Measurements from ENCODE around the gene TUBG2. TPM values are rescaled to one million over a fixed set of nuclear protein-coding genes. Genes with fewer than 3 reads are reported as not detected.

TUBG2 gene
- 14.9 and 15.3 TPM in 2 replicates for total RNA-seq

GRCh38 chr17:42659079-42659931 is at the start of gene TUBG2:
TUBG2 (plus strand) TSS chr17:42659284; CDS start chr17:42659504, 220 bp downstream.

GRCh38 chr17:42676424-42677011 is 17.4 kb downstream of the TUBG2 start, which contains the start of gene PLEKHH3:
PLEKHH3 (minus strand) TSS chr17:42676994; CDS start chr17:42676563, 431 bp downstream.

DNA sequence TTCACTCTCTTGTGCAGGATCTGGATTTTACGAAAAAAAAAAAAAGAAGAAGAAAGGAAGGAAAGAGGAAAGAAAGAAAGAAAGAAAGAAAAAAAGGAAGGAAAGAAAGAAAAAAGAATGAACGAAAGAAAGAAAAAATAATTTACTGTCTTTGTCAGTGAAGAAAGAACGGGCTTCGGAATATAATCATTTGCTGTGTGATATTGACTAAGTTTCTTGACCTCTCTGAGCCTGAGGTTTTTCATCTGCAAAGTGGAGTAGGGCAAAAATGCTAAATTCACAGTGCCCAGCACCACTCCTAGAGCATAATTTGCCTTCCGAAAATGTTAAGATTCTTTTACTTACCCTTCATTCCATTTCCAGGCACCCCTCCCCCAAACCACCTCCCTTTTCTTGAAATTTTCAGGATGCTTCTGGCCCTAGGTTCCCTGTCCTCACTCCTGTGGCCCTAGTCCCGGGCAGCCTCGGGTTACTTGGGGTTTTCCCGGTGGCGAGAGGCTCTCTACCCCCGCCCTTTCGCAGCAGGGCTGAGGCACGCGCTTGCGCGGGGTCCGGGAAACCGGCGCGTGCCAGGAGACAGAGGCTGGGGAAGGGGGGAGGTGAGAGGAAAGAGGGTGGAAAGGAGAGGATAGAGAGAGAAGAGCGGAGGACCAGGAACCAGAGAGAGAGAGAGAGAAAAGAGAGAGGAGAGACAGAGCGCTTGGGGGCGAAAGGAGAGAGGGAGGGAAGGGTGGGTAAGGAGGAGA is 23.1 kb downstream of the TUBG2 start, which contains the start of gene CNTNAP1:
TSS of gene CNTNAP1 (plus strand) at position 556 of the 746 bp plus-strand sequence. CDS start 299 bp downstream, outside the sequence.

Small RNA genes lying within 50 kb of the gene (small RNA-seq; reads per million reads assigned to genes)
- not detected for gene MIR6780A

Other genes starting within 250 kb of the TUBG2 start
- 1,094 and 1,211 TPM in 2 replicates for gene CAVIN1, start 236.0 kb upstream of the TUBG2 start, total RNA-seq
- 66.8 and 72.1 TPM in 2 replicates for gene ATP6V0A1, start 200.4 kb upstream of the TUBG2 start, total RNA-seq
- gene NAGLU, start 123.0 kb upstream of the TUBG2 start, total RNA-seq: 31.0 and 41.8 TPM in 2 replicates
- 0.39 and 0.86 TPM in 2 replicates for gene HSD17B1, start 106.4 kb upstream of the TUBG2 start, total RNA-seq
- 12.3 and 13.6 TPM in 2 replicates for gene COASY, start 97.1 kb upstream of the TUBG2 start, total RNA-seq
- gene MLX, start 92.2 kb upstream of the TUBG2 start, total RNA-seq: 32.2 and 38.5 TPM in 2 replicates
- 3.0 and 4.1 TPM in 2 replicates for gene PSMC3IP, start 81.6 kb upstream of the TUBG2 start, total RNA-seq
- gene RETREG3, start 49.9 kb upstream of the TUBG2 start, total RNA-seq: 60.0 and 66.8 TPM in 2 replicates
- 17.1 and 18.1 TPM in 2 replicates for gene TUBG1, start 49.6 kb upstream of the TUBG2 start, total RNA-seq
- gene PLEKHH3, start 17.7 kb downstream of the TUBG2 start, total RNA-seq: 8.0 and 8.2 TPM in 2 replicates
- gene CCR10, start 22.6 kb downstream of the TUBG2 start, total RNA-seq: 1.0 and 1.2 TPM in 2 replicates
- 12.4 and 14.2 TPM in 2 replicates for gene CNTNAP1, start 23.2 kb downstream of the TUBG2 start, total RNA-seq
- 26.6 and 27.7 TPM in 2 replicates for gene EZH1, start 85.8 kb downstream of the TUBG2 start, total RNA-seq
- gene RAMP2, start 101.9 kb downstream of the TUBG2 start, total RNA-seq: 0.22 TPM in 1 of 2 replicates, not detected in the other
- gene VPS25, start 114.2 kb downstream of the TUBG2 start, total RNA-seq: 51.0 and 57.1 TPM in 2 replicates
- gene WNK4, start 121.3 kb downstream of the TUBG2 start, total RNA-seq: under 0.01 TPM in 1 of 2 replicates, not detected in the other
- gene COA3, start 139.4 kb downstream of the TUBG2 start, total RNA-seq: 48.9 and 52.8 TPM in 2 replicates
- gene CNTD1, start 139.6 kb downstream of the TUBG2 start, total RNA-seq: 0.13 and 0.65 TPM in 2 replicates
- 73.6 and 81.3 TPM in 2 replicates for gene BECN1, start 165.0 kb downstream of the TUBG2 start, total RNA-seq
- gene PSME3, start 174.1 kb downstream of the TUBG2 start, total RNA-seq: 85.0 and 90.0 TPM in 2 replicates
- 1.3 and 2.6 TPM in 2 replicates for gene AOC2, start 185.3 kb downstream of the TUBG2 start, total RNA-seq
- gene AOC3, start 191.9 kb downstream of the TUBG2 start, total RNA-seq: 0.13 and 0.54 TPM in 2 replicates
- not detected in 2 replicates for gene G6PC1, start 241.5 kb downstream of the TUBG2 start, total RNA-seq

All from articular chondrocyte of knee joint (primary cell).